GM04504 (cell line): ENCODE measurements around the gene CEACAM18.
"Not testable (repeated sequence)": the region's sequence is repeated elsewhere in the genome, so short reads cannot be mapped to it uniquely, and the experiment has no call there.

Experiments used
- DNase-seq: peaks from one replicate; pipeline ENCODE4 v3.0.0-alpha.2; 2012; ENCODE audit warnings: low read depth

Gene CEACAM18

DNA sequence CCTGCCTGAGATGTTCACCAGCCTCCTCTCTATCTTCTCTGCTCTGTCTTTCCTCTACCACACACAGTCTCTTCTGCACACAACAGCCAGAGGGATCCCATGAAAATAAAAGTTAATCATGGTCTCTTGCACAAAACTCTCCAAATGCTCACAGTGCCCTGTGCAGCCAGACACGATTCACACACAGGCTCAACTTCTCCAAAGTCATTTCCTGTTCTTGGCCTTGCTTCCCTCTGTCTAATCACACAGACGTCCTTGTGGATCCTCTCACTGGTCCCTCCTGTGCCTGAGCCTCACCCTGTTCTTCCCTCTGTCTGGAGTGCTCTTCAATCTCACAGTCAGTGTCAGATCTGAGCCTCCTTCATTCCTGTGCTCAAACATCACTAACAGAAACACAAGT lies 15.4 kb downstream of the CEACAM18 start:
- DNase-seq = no peak

DNA sequence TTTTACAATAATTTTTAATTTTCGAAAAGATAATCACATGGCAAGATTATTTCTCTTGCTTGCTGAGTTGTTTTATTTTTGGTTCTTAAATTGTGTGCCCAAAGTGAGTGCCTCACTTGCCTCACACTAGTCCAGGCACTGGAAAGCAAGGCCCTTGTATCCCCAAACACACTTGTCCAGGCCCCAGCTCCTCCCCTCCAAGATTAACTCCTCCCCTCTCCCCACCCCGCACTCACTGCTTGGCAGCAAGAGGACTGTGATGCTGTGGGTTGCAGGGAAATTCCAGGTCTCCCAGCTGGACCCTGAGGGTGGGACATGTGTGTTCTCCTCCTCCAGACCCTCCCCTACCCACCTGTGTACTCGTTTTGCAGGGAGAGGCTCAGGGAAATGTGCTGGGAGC lies 19.3 kb downstream of the CEACAM18 start:
- no peak for DNase-seq

DNA sequence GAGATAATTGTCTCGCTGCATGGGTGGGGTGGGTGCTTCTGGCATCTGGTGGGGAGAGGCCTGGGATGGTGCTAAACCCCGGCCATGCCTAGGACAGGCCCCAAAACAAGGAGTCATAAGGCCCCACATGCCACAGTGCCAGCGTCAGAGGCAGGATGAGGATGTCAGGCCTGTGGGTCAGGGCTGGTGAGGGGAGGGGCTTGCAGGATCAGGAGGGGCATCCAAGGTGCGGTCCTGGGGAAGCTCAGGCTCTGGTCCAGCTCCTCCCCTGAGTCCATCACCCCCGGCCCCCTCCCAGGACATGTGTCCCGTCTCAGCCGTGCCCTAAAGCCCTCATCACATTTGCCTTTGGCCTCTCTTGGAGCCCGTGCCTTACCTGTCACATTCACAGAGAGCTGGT lies 22.6 kb downstream of the CEACAM18 start:
- not testable (repeated sequence) for DNase-seq

DNA sequence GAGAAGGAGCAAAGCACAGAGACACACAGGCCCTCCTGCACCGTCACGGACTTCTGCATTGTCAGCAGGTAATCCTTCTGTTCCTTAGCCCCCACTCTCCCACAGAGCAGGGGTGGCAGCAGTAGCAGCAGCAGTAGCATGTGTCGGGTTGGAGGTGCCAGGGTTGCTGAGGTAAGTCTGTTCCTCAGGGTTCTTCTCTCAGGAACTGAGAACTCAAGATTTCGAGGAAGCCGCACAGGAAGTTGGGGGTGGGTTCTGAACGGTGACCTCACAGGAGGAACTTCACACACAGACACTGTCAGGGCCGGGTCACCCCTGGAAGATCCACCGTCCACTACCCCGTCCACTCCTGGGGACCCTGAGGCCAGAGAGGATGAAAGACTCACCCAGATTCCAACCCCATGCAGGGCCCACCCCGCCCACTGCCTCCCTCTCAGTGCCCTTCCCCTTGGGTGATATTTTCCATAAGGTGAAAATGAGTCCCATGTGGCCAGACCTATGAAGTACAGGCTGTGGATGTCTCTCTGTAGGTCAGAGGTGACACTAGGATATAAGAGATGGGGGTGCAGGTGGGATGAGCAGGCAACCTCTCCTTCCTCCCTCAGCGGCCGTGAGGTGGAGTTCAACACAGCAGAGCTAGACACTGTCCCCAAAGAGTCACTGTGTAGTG lies 23.4 kb downstream of the CEACAM18 start, which contains the start of gene SIGLEC12:
Gene SIGLEC12, minus strand, starts transcription at position 207 of the 670 bp plus-strand sequence. Its CDS starts 67 bp downstream, at position 140.
- no peak for DNase-seq

DNA sequence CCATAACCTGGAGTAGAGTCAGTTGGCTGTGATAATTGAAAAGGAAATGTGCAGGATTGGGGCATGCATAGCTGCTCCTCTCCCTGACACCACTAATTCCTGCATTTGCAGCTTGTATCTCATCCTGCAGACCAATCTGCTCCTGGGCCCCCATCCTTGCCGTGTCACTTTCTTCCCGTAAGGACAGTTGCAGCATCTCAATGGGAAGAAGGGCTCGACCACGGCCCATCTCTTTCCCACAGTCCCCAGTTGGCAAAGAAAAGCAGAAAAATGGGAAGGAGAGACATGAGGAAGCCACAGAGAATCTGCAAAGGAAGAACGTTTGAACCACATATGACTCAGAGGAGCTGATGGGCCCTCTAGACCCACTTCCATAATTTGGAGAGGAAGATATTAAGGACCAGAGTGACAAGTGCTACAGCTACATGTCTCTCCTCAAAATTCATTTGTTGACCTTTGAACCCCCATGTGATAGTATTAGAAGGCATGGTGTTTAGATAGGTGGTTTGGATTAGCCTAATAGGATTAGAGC lies 25.0 kb downstream of the CEACAM18 start:
- no peak for DNase-seq

DNA sequence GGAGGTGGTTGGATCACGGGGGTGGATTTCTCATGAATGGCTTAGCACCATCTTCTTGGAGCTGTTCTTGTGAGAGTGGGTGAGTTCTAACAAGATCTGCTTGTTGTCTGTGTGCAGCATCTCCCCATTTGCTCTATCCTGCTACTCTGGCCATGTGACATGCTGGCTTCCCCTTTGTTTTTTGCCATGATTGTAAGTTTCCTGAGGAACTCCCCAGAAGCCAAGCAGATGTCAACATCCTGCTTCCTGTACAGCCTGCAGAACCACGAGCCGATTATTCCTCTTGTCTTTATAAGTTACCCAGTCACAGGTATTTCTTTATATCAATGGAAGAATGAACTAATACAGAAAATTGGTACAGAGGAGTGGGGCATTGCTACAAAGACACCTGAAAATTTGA lies 25.6 kb downstream of the CEACAM18 start:
- DNase-seq = no peak

DNA sequence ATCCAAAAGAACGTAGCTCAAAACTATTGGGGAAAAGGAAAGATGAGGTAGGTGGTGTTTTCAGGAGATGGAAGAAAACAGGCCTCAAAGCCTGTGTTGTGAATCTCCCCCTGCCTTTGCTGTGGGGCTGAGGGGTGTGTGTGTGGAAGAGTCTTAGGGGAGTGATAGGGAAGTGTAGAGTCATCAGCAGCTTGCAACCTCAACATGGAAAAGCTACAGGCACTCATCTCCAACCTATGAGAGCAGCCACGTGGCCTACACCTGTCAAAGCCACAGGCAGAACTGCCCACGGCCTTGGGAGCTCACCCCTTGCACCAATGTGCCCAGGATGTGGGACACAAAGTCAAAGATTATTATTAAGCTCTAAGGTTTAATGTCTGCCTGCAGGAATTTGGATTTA lies 27.6 kb downstream of the CEACAM18 start:
- no peak for DNase-seq

DNA sequence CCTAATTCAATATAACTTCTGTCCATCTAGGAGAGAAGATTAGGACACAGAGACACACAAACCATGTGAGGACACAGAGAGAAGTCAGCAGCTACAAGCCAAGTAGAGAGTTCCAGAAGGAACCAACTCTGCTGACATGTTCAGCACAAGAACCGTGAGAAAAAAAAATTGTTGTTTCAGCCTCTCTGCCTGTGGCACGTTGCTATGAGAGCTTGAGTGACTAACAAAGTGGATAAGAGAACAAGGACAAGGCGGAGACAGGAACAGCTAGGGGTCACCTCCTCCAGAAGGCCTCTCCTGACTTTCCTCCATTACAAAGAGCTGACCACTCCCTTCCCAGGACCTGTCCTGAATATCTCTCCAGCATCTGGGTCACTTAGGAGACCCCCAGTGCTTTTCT lies 28.9 kb downstream of the CEACAM18 start:
- no peak for DNase-seq

DNA sequence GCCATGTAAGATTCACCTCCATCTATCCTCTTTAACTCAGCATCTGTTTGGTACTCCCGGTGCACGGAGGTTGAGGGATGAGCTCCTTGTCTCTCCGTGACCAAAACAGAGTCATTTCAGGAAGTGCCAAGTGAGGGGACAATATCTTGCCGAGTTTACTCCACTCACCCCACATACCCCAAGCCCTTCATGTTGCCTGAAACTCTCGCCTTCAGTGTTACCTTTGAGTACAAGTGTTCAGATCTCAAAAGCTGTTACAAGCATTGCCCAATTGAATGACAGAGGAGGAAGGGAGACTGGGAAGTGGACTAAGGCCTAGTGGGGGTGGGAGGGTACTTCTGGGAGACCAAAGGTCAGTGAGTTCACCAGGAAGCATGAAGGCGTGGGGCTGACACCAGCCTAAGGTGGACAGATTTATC lies 29.3 kb downstream of the CEACAM18 start:
- DNase-seq = no peak

DNA sequence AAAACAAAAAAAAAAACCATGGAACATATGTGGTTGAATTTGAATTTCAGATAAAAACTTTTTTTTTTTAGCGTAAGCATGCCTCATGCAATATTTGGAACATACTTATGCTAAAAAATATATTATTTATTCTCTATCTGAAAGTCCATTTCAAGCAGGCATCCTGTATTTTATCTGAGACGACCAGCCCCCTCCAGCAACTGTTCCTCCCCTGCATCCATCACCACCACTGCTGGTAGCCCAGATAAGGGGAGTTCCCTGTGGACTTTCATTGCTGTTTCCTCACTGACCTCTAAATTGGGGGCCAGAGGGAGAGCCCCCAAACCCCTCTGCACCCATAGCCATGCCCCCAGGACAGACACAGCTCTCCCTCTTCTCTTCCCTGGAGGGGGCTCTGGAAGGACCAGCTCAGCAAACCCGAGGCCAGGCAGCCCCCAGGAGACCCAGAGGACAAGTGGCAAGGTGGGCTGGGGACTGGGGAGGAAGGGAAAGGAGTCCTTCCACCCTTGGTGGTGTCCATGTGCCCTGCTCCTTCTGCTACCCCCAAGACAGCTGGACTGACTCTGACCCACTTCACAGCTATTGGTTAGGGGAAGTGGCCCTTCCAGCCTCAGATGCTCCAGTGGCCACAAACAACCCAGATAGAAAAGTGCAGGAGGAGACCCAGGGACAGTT lies 29.9 kb downstream of the CEACAM18 start:
- no peak for DNase-seq

DNA sequence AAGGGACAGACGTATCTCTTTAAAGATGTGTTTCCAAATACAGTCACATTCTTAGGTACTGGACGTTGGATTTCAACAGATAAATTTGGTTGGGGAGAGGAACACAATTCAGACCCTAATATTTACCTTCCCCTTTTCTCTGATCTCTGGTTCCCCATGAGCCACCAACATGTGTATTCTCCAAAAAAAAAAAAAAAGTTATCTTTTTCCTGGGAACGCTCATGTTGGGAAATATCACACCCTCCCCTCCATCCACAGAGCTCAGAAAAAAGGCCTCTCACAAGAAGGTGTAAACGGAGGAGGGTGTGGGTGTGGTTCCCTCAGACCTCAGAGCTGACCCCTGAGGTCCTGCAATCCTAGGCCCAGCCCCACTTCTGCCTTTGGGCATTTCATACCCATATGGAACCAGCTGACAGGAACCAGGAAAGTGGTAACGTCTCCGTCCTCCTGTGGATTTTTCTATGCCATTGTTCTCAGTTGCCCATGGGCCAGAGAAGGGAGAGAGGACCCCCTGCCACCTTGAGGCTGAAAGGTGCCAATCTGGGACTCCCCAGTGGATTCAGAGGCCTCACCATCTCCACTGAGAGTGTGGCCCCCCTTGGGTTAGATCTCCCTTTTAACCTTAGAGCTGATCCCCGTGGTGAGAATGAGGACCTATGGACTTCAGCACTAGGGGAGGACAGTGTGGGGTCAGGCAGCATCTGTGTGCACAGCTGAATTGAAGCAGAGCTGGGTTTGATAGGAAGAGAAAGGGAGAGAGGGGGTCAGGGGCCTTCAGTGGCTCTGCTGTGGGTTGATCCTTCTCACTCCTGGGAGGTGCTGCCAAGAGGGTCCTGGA lies 31.7 kb downstream of the CEACAM18 start:
- DNase-seq = no peak

DNA sequence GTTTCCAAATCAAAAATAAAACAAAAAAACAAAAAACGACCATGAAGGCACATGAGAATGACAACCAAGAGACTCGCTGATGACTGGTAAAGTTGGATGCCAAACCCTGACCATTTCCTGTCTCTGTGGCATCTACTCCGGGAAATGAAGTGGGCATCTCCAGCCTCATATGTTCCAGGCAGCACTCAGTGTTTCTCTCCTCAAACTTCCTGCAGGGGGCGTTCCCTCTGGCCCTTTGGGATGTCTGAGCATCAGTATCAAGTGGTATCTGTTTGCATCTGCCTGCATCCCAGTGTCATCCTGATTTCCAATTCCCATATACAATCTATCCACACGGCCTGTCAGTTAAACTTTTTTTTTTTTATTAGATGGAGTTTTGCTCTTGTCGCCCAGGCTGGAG lies 33.0 kb downstream of the CEACAM18 start:
- DNase-seq = no peak

DNA sequence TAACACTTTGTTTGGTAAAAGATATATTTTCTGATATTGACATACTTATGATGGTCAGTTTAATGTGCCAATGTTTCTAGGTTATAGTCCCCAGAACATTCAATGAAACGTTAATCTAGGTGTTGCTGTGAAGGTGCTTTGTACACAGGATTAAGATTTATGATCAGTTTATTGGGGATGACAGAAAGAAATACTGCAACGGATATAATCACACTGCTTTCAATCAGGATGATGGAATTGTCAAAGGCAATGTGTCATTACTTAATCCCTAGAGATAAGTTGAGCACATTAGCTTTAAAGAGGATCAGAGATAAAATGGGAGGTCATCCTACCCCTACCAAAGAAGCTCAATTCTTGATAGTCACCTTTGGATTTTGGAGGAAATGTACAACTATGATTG lies 35.6 kb downstream of the CEACAM18 start:
- no peak for DNase-seq

DNA sequence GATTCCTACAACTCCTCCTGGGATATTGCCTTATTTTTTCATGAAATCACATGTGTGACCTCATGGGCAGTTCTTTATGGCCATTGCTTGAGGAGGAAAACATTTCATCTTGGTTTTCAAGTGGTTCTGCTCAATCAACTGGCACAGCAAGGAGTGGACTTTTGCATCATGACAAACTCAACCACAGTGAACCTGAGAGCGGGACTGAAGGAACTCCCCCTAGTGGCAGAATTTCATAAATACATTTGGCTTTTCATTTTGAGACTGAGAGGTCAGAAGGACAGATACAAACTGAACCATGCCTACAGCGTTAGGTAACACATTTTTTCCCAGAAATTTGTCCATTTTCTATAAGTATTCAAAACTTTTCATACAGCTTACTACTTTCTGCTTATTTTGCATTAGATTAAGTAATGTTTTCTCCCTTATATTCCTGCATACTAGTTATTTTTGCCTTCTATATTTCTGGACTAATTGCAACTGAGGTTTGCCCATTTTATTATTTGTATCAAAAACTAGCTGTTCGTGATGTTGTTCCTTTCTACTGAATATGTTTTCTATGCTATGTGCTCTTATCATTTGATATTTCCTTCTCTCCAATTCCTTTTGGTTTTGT lies 36.6 kb downstream of the CEACAM18 start:
- DNase-seq = peak; percentile 9

DNA sequence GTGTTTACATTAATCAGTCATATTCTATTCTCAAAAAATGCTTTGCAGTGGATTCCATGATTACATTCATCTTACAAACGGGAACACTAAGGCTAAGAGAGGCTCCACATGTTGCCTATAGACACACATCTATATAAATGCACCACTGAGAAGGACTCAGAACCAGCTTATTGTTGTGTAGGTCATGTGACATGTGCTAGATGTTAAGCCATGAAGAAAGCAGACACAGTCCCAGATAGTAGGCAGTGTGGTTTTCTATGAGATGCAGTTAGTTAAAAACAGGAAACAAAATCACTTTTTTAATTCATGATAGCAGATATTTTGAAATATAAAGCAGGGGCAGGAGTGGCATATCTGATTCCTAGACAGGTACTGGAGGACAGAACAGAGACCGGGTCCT lies 42.4 kb downstream of the CEACAM18 start:
- DNase-seq = no peak

DNA sequence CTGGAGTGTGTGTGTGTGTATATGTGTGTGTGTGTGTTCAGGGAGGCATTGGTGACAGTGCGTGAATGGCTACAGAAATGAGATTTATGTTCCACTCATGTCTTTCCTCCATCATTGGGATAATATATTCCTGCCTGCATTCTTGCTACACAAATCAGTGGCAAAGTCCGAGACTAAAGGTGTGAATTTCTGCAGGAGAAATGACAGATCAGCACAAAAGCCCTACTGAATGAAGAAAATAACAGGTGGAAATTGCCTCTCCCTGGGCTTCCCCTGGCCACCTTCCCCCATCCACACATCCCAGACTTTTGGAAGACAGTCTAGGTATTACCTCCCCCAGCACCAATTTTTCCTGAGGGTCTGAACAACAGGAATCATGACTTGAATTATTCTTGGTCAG lies 43.0 kb downstream of the CEACAM18 start:
- no peak for DNase-seq

DNA sequence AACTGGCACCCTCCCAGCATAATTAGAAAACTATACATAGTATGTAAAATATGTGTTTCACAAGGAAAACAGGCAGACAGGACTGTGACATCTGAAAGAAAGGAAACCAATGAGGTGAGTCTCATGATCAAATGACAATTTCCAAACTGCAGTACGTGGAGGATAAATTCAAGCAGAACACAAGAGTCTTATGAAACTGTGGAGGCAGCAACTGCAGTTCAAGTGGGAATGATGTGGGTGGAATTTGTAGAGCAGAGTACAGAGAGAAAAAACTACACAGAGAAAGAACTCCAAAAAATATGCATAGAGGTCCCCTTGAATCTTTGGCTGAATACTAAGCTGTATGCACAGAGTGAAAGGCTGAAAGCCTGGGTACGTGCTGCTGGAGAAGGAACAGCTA lies 43.4 kb downstream of the CEACAM18 start:
- no peak for DNase-seq

DNA sequence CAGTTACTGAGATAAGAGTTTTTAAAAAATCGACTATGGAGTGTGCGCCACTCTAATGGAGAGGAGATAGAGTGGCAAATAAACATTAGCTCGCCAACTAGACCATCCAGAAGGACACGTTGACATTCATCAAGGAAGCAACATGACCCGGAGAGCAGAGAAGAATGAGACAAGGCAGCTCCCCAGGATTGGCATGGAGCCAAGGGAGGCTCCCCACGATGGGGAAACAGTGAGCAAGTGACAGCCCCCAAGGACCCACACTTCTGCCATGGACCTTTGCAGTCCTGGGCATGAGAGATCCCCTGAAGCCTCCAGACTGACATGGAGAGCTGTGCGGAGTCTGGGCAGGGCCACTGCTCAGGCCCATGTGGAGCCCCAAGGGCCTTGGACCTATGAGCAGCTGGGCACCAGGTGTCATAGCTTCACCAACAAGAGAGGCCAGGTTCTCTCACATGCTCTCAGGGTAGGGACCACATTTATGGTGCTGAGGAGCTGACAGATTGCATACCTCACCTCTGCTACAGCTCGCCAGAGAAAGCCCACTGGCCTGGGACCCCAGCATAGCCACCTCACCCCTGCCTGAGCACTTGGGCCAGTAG lies 46.4 kb downstream of the CEACAM18 start:
- DNase-seq = no peak

DNA sequence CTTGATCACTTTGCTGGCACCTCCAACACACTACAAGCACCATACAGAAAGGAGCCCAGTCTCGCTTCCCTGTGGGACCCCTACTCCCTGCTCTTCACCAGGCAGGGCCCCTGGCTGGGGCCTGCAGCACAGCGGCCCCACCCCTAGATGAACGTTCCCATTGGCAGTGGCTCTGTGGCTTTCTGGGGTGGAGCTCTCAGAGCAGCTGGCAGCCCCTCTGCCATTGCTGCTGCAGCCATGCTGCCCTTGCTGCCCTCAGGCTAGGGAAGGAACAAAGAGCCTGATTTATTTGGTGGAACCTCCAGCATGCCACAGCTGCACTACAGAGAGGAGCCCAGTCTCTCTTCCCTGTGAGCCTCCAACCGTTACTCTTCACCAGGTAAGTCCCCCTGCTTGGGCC lies 47.3 kb downstream of the CEACAM18 start:
- DNase-seq = no peak

DNA sequence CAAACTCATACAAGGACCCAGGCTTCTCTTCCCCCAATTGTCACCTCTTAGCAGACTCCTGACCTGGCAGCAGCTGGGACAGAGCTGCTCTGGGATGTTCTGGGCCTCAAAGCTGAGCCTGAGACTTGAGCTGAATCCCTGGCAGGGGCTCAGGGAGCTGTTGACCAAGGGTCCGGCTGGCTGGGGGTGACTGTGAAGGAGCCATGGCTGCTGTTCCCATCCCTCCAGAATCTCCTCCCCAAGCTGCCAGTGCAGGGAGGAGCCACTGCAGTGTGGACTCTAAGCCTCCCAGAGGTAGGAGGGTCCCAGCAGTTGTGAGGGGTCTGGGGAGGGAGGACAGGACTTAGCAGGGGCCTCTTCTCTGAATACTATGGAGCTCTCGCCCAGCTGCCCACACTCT lies 51.0 kb downstream of the CEACAM18 start:
- no peak for DNase-seq

DNA sequence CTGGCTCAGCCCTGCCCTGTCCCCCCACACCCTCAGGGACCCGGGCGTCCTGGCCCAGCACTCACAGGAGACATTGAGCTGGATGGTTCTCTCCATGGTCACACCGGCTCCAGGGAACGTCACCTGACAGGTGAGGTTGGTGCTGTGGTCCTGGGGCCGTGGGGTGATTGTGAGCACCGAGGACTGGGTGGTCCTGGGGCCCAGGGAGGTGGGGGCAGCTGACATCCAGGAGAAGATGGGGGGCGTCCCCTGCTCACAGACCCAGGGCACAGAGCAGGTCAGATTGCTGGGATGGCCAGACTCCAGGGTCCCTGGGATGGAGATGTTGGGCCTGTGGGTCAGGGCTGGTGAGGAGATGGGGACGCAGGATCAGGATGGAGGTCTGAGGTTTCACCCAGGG lies 52.3 kb downstream of the CEACAM18 start:
- DNase-seq = no peak
